ENCODE data around the gene TAP1. TPM values are rescaled to one million over a fixed set of nuclear protein-coding genes. Genes with fewer than 3 reads are reported as not detected.

Gene TAP1
- total RNA-seq, 1 donor from 2014 or later = 19.1 TPM

- ATAC-seq = no peak
- intact Hi-C loops (cut with DNase I) = no loop called here
- DNase-seq (ENCODE audit: missing footprints) = no peak
These were observed 8.6 kb downstream of the TAP1 start for GRCh38 chr6:32844839-32845383.

GRCh38 chr6:32843979-32844838, 9.3 kb downstream of the TAP1 start, which contains the start of gene PSMB8:
Gene PSMB8 (minus strand): TSS chr6:32844047. CDS start chr6:32843996, 51 bp downstream.
- intact Hi-C loops (cut with DNase I) = no loop called here
- ATAC-seq (peak; percentile 98), DNase-seq (ENCODE audit: missing footprints) (peak; percentile 97)

GRCh38 chr6:32843331-32843978, 10.0 kb downstream of the TAP1 start:
- DNase-seq (ENCODE audit: missing footprints) = no peak
- intact Hi-C loops (cut with DNase I) = no loop called here
- ATAC-seq = no peak

DNA sequence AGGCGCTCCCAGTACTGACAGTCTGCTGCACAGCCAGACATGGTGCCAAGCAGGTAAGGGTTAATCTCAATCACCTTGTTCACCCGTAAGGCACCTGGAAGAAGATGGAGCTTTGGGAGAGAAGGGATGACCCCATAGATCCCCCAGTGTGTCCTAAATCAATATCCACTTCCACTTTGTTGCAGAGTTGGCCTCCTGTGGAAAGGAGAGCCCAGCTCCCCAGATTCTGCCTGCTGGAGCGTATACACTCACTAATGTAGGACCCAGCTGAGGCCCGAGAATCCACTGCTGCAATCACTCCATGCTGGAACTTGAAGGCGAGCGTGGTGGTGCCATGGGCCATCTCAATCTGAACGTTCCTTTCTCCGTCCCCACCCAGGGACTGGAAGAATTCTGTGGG, 10.8 kb downstream of the TAP1 start:
- intact Hi-C loops (cut with DNase I) = no loop called here
- DNase-seq (ENCODE audit: missing footprints) (no peak), ATAC-seq (no peak)

- DNase-seq (ENCODE audit: missing footprints) (no peak), ATAC-seq (no peak)
- intact Hi-C loops (cut with DNase I) = no loop called here
These were observed 11.4 kb downstream of the TAP1 start for GRCh38 chr6:32842021-32842650.

DNA sequence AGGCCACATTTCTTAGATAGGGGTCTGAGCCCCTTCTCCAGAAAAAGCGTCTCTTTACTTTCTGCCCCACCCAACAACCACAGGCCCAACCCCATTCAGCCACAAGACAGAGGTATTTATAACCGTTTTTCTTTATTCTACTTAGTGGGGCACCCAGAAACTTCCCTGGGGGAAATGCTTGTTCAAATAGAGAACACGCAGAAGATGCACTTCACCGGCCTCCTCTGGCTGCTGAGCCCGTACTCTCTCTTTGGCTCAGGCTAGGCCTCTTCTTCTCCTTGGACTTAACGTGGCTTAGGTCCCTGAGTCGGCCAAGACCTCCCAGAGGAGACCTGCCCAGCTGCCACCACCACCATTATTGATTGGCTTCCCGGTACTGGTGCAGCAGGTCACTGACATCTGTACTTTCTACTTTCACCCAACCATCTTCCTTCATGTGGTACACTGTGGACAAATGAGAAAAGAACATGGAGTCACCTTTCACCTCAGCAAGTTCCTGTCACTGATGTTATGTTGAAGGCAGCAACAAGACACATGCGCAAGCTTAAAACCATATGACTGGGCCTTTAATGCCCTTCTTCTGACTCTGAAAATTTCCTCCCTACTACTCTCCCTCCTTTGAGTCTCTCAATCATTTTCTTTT, 12.8 kb downstream of the TAP1 start:
- no peak for DNase-seq (ENCODE audit: missing footprints)
- intact Hi-C loops (cut with DNase I) = no loop called here
- no peak for ATAC-seq

DNA sequence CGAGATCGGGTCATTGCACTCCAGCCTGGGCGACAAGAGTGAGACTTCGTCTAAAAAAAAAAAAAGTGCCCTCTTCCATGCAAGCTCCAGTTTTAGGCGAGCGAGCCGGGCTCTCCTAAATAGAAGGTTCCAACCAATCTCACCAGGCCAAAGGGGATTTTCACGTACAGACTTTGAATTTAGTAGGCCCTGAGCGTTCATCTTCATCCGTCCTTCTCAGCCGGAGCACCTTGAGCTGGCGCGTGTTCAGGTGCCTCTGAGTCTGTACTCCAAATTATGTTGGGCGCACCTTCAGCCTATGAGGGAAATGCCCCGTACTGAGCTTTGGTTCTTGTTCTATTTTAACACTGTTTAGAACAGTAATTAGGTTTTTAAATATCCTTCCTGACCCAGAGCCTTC, 14.1 kb downstream of the TAP1 start:
- intact Hi-C loops (cut with DNase I) = loop anchor here (5.0 kb wide), 1 partner anchor 133 kb away; no protein-coding TSS in a partner anchor
- no peak for DNase-seq (ENCODE audit: missing footprints)
- no peak for ATAC-seq

DNA sequence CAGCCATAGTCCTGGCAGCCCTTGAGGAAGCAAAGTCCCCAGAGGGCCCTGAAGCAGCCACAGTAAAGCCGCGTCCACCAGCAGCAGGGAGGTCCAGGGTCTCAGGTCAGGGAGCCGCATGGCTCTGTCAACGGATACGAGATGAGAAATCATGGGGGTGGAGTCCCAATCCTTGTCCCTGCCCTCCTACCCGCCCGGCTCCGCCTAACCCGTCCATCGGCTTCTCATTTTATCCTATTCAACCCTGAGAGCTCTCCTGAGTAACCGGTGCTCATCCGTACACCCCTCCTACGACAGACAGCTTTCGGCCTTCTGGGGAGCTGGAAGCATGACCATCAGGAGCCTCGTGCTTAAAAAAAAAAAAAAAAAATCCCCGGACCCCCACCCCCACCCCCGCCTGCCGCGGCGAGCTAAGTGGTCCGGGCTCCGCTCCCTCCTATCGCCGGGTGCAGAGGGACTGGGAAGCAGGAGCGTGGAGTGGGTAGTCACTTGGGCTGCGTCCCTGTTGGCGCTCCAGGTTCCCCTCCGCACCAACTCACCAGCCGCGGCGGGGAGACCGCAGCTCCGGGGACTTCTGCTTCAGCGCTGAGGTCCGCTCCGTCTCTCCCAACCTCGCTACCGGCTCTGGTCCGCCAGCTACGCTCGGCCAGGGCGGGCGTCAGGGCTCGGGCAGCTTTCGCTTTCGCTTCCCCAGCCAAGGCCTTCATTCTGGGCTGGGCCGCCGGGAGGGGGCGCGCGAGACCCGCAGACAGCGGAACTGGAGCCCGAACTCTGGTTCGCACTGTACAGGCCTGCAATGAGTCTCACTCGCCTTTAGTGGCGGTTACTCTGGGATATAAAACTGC, 15.2 kb downstream of the TAP1 start, which contains the start of gene TAP2:
Gene TAP2, minus strand, starts transcription at position 626 of the 845 bp plus-strand sequence. Its CDS starts 506 bp downstream, at position 120.
- ATAC-seq (peak; percentile 97), DNase-seq (ENCODE audit: missing footprints) (peak; percentile 98)
- intact Hi-C loops (cut with DNase I) = loop anchor here (1.0 to 5.0 kb wide), 3 partner anchors 16 to 134 kb away; partner anchors contain the start of gene PSMB9

- intact Hi-C loops (cut with DNase I) = loop anchor here (1.0 to 5.0 kb wide), 3 partner anchors 17 to 135 kb away; partner anchors contain the start of gene PSMB9
- DNase-seq (ENCODE audit: missing footprints) (no peak), ATAC-seq (no peak)
These were observed 15.8 kb downstream of the TAP1 start for GRCh38 chr6:32837651-32838113.

- intact Hi-C loops (cut with DNase I) = loop anchor here (5.0 kb wide), 1 partner anchor 135 kb away; no protein-coding TSS in a partner anchor
- no peak for DNase-seq (ENCODE audit: missing footprints)
- no peak for ATAC-seq
These were observed 16.6 kb downstream of the TAP1 start for GRCh38 chr6:32836873-32837272.

DNA sequence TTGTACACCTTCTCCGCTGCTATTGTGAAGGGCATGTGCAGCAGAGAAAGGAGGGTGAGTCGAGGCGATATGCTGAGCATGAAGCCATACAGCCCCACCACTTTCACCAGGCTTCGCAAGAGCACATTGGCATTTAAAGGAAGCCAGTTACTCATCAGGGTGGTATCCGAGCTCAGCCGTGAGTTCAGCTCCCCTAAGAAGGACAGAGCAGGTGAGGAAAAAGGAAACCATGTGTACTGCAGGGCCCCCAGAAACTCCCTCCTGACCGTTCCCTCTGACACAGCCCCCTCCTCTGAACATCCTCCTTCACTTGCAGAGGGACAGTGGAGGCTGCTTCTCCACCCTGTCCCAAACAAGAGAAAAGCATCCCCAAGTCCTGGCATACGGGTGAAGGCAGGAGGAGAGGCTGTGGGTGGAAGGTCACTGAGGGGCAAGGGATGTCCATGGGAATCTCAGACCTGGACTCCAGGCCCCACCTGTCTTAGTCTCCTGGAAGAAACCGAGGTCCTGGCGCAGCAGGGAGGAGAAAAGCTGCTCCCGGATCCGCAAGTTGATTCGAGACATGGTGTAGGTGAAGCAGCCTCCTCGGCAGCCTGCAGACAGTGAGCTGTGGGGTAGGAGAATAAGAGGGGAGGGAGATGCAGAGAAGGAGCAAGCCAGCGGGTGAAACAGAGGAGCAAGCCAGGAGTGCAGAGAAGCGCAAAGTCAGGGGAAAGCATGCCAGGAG, 18.2 kb downstream of the TAP1 start:
- ATAC-seq (no peak), DNase-seq (ENCODE audit: missing footprints) (no peak)
- intact Hi-C loops (cut with DNase I) = loop anchor here (5.0 kb wide), 1 partner anchor 137 kb away; no protein-coding TSS in a partner anchor

DNA sequence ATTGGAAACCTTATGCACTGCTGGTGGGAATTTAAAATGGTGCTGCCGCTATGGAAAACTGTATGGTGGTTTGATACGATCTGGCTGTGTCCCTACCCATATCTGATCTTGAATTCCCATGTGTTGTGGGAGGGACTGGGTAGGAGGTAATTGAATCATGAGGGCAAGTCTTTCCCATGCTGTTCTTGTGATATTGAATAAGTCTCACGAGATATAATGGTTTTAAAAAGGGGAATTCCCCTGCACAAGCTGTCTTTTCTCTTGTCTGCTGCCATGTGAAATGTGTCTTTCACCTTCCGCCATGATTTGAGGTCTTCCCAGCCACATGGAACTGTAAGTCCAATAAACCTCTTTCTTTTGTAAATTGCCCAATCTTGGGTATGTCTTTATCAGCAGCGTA, 19.8 kb downstream of the TAP1 start:
- no peak for ATAC-seq
- intact Hi-C loops (cut with DNase I) = no loop called here
- DNase-seq (ENCODE audit: missing footprints) = no peak

GRCh38 chr6:32832535-32832934, 21.0 kb downstream of the TAP1 start:
- intact Hi-C loops (cut with DNase I) = no loop called here
- ATAC-seq (no peak), DNase-seq (ENCODE audit: missing footprints) (no peak)

DNA sequence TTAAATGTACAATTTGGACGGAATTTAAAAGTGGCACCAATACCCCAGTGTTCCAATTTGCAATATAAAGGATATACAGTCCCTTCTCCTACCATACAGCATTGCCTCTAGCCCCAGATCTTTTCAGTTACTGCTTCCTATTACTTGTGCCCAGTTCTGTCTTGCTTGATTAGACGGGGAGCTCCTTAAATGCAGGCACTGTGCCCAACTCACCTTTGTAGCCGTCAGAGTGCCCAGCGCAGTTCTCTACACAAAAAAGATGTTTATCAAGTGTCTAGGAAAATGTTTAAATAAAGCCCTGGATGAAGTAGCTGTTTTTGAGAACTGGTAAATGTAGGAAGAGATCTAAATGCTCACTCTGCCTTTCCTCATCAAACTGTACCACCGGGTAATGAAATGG, 22.6 kb downstream of the TAP1 start:
- intact Hi-C loops (cut with DNase I) = no loop called here
- DNase-seq (ENCODE audit: missing footprints) (no peak), ATAC-seq (no peak)

DNA sequence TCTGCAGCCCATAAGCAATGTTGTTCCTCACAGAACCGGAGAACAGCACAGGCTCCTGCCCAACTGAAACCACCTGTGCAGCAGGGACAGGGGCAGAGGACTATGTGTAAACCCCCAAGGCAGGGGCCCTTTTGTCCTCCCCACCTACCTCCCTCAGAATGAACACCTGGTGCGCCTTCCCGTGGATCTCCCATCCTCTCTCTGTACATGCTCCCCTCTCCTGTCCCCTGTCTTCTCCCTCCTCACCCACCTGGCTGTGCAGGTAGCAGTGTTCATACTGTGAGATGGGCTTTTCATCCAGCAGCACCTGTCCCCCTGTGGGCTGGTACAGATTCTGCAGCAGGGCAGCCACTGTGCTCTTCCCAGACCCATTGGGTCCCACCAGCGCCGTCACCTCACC, 23.5 kb downstream of the TAP1 start:
- no peak for ATAC-seq
- DNase-seq (ENCODE audit: missing footprints) = no peak
- intact Hi-C loops (cut with DNase I) = no loop called here

DNA sequence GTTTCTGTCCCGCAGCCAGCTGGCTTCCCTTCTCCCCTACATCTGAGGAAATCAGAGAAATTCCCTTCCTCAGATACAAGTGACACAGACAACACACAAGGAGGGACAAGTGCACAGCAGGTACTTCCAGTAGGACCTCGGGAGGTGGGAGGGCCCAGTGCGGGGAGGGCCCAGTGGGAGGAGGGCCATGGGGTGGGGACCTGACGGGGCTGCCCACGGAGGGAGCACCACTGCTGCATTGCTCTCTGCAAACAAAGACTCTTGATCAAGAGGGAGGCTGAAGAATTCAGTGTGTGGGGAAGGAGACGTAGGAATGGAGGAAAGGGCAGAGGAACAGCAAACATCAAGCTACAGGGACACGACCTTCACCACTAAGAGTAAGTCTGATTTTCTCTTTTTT, 24.0 kb downstream of the TAP1 start:
- ATAC-seq (no peak), DNase-seq (ENCODE audit: missing footprints) (no peak)
- intact Hi-C loops (cut with DNase I) = no loop called here

DNA sequence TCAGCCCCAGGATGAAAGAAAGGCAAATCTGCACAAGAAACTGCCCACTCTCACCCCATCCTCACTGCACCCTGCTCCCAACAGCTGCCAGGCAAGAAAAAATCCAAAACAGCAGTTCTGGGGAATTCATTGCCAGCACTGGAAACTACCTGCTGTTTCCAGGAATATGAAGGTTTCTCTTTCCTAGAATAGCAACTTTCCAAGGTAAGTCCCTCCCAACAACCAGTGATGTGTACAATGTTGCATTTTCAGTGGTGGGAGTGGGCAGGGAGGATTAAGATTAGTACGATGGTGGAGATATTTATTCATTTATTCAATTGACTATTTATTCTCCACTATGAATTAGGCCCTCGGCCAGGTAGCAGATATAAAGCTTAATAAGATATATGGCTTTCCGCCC, 26.5 kb downstream of the TAP1 start:
- DNase-seq (ENCODE audit: missing footprints) (no peak), ATAC-seq (no peak)
- intact Hi-C loops (cut with DNase I) = loop anchor here (2.0 kb wide), 1 partner anchor 38 kb away; no protein-coding TSS in a partner anchor

Data from Right ventricle myocardium inferior (tissue), 1 donor.